HK-2 (cell line): ENCODE results near the gene LNX1.

Experiments
- DNase-seq: peaks from one replicate; pipeline ENCODE4 v3.0.0-alpha.2; 2018; ENCODE audit not compliant: unreplicated experiment

The LNX1 gene

DNA sequence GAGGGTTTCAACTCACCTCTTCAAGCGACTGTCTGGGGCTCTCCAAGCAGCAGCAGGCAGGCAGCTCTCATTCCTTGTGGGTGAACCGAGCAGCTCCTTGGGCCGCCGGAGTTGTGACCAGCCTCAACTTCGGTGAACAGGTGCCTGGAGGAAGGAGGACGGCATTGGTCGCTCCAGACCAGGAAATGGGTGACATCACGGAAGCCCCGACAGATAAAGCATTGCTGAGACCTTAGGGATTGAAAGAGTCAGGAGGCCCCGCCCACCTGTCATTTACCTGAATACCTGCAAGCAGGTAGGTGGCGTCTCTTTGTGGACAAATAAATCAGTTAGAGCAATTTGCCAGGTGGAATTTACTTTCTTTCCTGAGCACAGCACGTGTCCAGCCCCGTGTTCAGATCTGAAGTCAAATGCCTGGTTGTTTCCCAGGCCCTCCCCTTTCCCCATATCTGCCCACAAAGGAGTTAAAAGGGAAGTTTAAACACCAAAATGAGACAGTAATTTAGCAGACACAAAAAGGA, at the start of gene LNX1:
Gene LNX1, minus strand, starts transcription at position 115 of the 521 bp plus-strand sequence. CDS start 17,484 bp downstream, outside the sequence.
- DNase-seq: no peak

DNA sequence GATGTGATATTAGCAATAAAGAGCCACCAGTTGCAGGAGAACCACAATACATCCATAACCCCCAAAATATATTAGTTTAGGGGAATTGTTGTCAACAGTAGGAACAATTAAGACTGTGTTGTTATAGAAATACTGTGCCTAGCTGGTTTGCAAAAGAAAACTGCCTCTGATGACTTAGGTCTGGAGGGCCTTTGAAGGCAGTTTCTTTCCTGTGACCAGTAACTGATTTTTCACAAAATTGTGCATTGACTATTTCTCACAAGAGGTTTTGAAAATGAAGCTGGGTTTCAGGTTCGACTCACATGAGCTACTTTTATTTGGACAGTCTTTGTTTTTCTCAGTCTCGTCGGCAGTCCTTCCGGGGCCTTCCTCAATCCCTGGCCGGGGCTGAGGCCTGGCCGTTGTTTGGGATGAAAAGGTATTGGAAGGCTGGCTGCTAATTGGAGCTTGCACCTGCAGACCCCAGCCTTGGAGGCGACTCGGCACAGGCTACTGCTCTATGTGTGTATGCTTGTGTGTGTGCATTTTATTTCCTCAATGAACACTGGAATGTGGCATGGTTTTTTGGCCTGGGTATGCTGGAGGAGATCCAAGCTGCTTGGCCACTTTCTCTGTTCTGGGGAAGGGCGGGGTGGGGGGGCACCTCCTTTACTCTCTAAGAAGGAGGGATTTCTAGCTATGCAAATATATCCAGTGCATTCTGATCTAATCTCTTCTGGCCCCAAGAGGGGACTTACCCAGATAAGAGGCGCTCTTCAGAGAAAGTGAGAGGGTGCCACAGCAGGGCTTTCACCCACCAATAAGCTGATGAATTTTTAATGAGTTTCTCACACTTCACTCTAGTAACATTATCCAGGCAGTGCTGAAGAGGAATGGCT, 49.5 kb upstream of the LNX1 start:
- no peak for DNase-seq

DNA sequence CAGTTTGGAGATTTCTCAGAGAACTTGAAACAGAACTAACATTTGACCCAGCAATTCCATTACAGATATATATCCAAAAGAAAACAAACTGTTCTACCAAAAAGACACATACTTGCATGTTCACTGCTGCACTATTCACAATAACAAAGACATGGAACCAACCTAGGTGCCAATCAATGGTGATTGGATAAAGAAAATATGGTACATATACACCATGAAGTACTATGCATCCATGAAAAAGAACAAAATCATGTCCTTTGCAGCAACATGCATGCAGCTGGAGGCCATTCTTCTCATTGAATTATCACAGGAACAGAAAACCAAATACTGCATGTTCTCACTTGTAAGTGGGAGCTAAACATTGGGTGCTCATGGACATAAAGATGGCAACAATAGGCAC, 47.6 kb upstream of the LNX1 start:
- DNase-seq: no peak

DNA sequence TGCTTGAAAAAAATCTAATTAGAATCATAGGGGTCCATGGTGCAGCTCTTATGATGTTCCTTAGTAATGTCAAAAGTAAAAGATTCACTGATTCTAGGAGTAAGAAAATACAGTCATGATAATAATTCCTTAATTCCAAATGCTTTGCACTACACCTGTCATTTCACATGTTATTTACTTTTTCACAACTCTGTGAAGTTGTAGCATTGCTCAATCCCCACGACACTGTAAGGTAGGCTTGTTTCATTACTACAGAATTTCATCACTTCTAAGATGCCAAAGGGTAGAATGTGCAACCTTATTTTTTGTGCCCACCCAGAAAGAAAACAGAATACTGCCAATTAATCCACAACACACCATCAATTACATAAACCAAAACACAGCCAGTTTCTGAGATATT, 46.1 kb upstream of the LNX1 start:
- no peak for DNase-seq

- no peak for DNase-seq
These were observed 44.6 kb upstream of the LNX1 start for GRCh38 chr4:53635697-53636483.

GRCh38 chr4:53633608-53634007, 42.3 kb upstream of the LNX1 start:
- no peak for DNase-seq

- no peak for DNase-seq
These were observed 38.0 kb upstream of the LNX1 start for GRCh38 chr4:53629296-53629695.

DNA sequence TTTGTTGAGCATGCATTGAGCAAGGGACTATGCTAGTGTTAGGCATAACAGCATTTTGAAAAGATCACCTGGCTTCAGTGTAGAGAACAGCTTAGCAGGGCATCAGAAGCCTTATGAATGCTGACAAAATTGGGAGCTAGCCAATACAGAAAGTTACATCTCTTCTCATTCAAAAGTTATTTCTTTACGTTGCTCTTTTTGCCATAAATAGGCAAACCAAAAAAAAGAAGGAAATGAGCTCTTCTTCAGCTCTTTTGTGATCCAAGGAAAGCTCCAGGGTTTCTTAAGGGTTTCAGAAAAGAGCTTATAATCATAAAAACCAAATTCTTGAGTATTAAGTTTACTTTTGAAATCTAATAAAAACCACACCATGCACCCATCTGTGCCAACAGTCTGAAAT, 35.2 kb upstream of the LNX1 start:
- no peak for DNase-seq

DNA sequence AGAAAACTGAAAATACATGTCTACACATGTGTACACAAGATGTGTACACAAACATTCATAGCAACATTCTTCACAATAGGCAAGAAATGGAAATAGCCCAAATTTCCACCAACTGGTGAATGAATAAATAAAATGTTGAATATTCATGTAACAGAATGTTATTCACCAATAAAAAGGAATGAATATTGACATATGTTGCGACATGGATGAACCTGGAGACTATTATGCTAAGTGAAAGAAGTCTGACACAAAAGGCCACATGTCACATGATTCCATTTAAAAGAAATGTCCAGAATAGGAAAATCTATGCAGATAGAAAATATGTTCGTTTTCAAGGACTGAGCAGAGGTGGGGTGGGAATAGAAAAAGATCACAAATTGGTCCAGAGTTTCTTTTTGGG, 34.6 kb upstream of the LNX1 start:
- DNase-seq: no peak

- DNase-seq: no peak
These were observed 31.5 kb upstream of the LNX1 start for GRCh38 chr4:53622739-53623151.

- DNase-seq: no peak
These were observed 29.7 kb upstream of the LNX1 start for GRCh38 chr4:53620956-53621355.

DNA sequence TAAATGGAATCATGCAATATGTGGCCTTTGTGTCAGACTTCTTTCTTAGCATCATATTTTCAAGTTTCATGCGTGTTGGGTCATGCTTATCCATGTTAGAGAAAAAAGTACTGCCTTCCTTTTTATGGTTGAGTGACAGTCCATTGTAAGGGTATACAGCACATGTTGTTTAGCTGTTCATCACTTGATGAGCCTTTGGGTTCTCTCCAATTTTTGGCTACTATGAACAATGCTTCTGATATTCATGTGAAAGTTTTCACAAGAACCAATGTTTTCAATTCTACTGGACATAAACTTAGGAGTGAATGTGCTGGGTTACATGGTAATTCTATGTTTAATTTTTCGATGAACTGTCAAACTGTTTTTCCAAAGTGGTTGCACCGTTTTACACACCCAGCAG, 28.1 kb upstream of the LNX1 start:
- DNase-seq: no peak

DNA sequence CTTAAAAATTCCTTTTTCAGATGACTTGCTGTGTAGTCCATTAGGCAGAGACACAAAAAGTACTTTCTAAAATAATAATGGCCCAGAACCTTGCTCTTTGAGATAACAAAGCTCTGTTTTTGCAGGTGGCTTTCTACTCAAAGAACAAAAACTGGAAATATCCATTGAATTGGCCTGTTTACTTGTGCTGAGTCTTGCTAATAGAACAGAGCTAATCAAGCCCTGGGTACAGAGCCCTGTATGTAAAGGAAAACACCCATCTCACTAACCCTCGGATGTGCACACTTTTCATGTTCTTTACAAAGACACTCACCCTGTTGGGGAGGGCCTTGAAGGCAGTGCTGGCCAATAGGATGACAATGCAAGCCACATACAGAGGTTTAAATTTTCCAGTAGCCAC, 27.0 kb upstream of the LNX1 start:
- no peak for DNase-seq

GRCh38 chr4:53617101-53617680, 25.9 kb upstream of the LNX1 start:
- no peak for DNase-seq

GRCh38 chr4:53616219-53616618, 24.9 kb upstream of the LNX1 start:
- no peak for DNase-seq

DNA sequence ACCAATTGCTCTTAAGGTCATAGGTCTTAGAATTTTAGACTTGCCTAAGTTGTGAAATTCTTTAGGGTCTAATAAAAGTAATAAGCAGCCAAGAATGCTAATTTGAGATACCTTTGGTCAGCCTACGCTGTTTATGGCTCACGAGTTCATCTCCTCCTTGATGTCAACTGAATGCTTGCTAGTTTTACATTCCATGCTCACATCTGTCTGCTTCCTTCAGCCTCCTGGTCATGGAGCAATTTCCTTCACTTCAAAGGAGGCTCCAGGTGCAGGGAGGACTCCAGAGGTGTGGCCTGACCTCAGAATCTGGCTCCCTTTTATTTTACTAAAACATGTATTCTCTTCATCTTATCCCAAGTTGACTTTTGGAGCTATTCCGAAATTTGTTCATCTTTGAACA, 23.3 kb upstream of the LNX1 start:
- DNase-seq: no peak

DNA sequence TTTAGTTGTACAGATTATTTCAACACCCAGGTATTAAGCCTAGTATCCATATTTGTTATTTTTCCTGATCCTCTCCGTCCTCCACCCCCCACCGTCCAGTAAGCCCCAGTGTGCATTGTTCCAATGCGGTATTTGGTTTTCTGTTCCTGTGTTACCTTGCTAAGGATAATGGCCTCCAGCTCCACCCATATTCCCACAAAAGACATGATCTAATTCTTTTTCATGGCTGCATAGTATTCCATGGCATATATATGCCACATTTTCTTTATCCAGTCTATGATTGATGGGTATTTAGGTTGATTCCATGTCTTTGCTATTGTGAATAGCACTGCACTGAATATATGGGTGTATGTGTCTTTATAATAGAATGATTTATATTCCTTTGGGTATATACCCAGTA, 22.1 kb upstream of the LNX1 start:
- DNase-seq: no peak

DNA sequence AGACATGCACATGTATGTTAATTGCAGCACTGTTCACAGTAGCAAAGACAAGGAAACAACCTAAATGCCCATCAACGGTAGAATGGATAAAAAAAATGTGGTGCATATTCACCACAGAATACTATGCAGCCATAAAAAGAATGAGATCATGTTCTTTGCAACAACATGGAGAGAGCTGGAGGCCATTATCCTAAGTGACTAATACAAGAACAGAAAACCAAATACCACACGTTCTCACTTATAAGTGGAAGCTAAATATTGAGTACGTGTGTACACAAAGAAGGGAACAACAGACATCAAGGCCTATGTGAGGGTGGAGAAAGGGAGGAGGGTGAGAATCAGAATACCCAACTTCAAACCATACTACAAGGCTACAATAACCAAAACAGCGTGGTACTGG, 17.4 kb upstream of the LNX1 start:
- DNase-seq: no peak

DNA sequence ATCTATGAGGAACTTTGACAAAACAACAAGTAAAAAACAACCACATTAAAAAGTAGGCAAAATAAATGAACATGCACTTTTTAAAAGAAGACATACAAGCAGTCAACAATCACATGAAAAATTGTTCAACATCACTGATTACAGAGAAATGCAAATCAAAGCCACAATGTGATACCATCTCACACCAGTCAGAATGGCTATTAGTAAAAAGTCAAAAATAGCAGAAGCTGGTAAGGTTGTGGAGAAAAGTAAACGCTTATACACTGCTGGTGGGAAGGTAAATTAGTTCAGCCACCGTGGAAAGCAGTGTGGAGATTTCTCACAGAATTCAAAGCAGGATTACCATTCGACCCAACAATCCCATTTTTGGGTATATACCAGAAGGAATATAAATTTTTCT, 17.0 kb upstream of the LNX1 start:
- no peak for DNase-seq

DNA sequence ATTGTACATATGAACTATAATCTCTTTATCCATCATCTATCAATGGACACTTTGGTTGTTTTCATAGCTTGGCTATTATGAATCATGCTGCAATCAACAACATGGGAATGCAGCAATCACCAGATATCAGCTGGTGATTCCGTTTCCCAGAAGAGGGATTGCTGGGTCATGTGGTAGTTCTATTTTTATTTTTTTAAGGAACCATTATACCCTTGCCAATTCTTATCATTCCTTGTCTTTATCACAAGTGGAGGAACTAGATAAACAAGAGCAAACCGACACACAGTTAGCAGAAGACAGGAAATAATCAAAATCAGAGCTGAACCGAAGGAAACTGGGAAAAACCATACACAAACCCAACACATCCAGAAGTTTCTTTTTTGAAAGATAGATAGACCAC, 14.5 kb upstream of the LNX1 start:
- DNase-seq: no peak

DNA sequence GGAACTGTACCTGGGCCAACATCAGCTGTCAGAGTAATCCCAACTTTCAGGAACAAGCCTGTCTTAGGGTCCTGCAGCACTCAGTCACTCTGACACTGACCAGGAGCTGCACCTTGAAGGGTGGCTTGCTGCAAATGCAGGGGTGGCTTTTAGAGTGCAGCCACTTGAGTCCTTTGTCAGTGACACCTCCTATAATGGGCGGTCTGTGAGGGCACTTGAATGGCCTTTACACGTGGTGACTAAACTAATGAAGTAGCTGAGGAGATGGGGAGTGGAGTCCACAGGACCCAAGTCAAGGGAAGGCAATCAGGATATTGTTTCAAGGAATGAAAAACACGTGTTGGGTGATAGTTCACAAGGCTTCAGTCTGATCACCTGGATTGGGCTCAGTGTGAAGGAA, 11.1 kb upstream of the LNX1 start:
- DNase-seq: no peak

DNA sequence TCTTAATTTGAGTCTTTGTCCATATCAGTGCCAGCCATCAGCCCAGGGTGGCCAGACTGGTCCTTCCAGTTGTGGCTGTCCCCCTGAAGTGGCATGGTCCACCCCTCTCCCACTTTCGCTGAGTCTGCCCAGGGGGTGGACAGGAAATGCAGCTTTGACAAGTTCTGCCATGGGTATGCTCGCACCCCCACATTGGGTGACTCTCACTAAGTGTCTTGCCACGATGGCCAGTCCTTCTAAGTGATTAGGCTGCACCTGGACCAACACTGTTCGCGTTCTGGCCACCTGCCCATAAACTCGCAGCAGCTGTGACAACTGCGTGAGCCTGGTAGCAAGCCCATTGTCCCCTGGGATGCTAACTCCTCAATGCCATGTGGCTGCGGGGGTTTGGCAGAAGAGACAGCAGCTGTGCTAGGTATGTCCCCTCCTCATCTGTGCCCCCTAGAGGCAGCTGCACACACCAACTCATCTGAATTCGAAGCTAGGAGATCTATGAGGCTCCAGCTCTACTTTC, 10.0 kb upstream of the LNX1 start:
- no peak for DNase-seq
